K562 (cell line): ENCODE data around the gene CBX2. TPM values are rescaled to one million over a fixed set of nuclear protein-coding genes. Genes with fewer than 3 reads are reported as not detected.

Source experiments
- ATAC-seq: fragments of 200-7000 bp; cut with Tn5 transposase; 3 replicates; pipeline ENCODE4 v1.9.1; 2020; ENCODE audit warnings: moderate library complexity
- BruUV-seq: library from RNA; stranded (reverse); fragments of 400-500 nt; replicated peaks from 2 replicates; lab custom pipeline; 2021; lab: Mats Ljungman, UMichigan
- CTCF ChIA-PET: fragments of 300-600 bp; formaldehyde crosslinking; extraction: SDS; loops from one replicate; lab custom pipeline; 2021; ENCODE audit warnings: low intra/inter-chr PET ratio; lab: Yijun Ruan, JAX
- POLR2A ChIA-PET: fragments of 300-600, 350-650 bp; sonication (Branson Sonifier 250); formaldehyde crosslinking; extraction: SDS; loops from one replicate; lab custom pipeline; 2021; ENCODE audit warnings: antibody characterized with exemption, inconsistent platforms; lab: Yijun Ruan, JAX
- DNase-seq, 4 experiments: peaks; one replicate each; pipeline versions ENCODE4 v3.0.0 to v3.0.0-alpha.2; 2011 to 2018; ENCODE audit warnings: low spot score in 3 of 4, mixed read lengths in 3 of 4; ENCODE audit errors: extremely low read depth in 1 of 4
- FAIRE-seq: peaks from 2 replicates; lab custom pipeline; 2011; peaks lifted over from hg19 to GRCh38; lab: Jason Lieb, UNC
- H2AFZ ChIP-seq: 2 replicates; pipeline ENCODE4 v1.6.0; 2011; ENCODE audit warnings: low read depth, low read length, control low read depth, inconsistent platforms
- H3K27ac ChIP-seq: fragments of 200-600 bp; 3 replicates; pipeline ENCODE4 v1.8.0; 2011; ENCODE audit warnings: low read depth, mild to moderate bottlenecking, control low read depth, inconsistent platforms, low read length, moderate library complexity, mixed read lengths; ENCODE audit errors: extremely low read depth
- H3K27me3 ChIP-seq, 2 experiments: fragments of 300-600 bp in 1 of 2; 2 replicates in 1 of 2; 3 replicates in 1 of 2; pipeline versions ENCODE4 v1.6.0 to v1.8.0; 2011; ENCODE audit warnings: inconsistent platforms in 2 of 2, low read length in 2 of 2, mild to moderate bottlenecking in 1 of 2, mixed read lengths in 1 of 2, moderate library complexity in 1 of 2; ENCODE audit not compliant: control insufficient read depth in 2 of 2, insufficient read depth in 2 of 2
- H3K36me3 ChIP-seq: fragments of 300-600 bp; 3 replicates; pipeline ENCODE4 v1.8.0; 2011; ENCODE audit warnings: mild to moderate bottlenecking, low read length, inconsistent platforms; ENCODE audit not compliant: control insufficient read depth, insufficient read depth
- H3K4me1 ChIP-seq, 2 experiments: fragments of 200-600 bp in 1 of 2; replicated peaks in 1 of 2; 2 replicates in 1 of 2; 3 replicates in 1 of 2; pipeline versions ENCODE4 v1.5.1 to v1.8.0; 2011; ENCODE audit warnings: inconsistent platforms in 2 of 2, low read length in 2 of 2, mild to moderate bottlenecking in 1 of 2, mixed read lengths in 1 of 2, moderate library complexity in 1 of 2; ENCODE audit not compliant: control insufficient read depth in 2 of 2, insufficient read depth in 2 of 2
- H3K4me2 ChIP-seq: 2 replicates; pipeline ENCODE4 v1.6.1; 2011; ENCODE audit warnings: low read length, control low read depth, inconsistent platforms, mixed read lengths; ENCODE audit not compliant: insufficient read depth
- H3K4me3 ChIP-seq: fragments of 200-600 bp; sonication (generic), shearing (Covaris generic); 2 replicates; pipeline ENCODE4 v1.5.1; 2016; ENCODE audit warnings: control low read depth, inconsistent platforms
- H3K79me2 ChIP-seq: fragments of 200-600 bp; 3 replicates; pipeline ENCODE4 v1.8.0; 2011; ENCODE audit warnings: low read length, inconsistent platforms; ENCODE audit not compliant: control insufficient read depth, insufficient read depth
- H3K9ac ChIP-seq, 2 experiments: 2 replicates each; pipeline versions ENCODE4 v1.6.0 to v1.6.1; 2011; ENCODE audit warnings: low read depth in 2 of 2, low read length in 2 of 2, control low read depth in 1 of 2, inconsistent platforms in 1 of 2, mild to moderate bottlenecking in 1 of 2, mixed read lengths in 1 of 2; ENCODE audit not compliant: insufficient read depth in 1 of 2
- H3K9me1 ChIP-seq: one replicate; pipeline ENCODE4 v1.6.0; 2011; ENCODE audit warnings: inconsistent platforms, mild to moderate bottlenecking, low read length, moderate library complexity; ENCODE audit not compliant: control insufficient read depth, insufficient read depth
- H3K9me3 ChIP-seq: replicated peaks from 2 replicates; pipeline ENCODE4 v1.5.1; 2011; ENCODE audit warnings: low read depth, low read length, inconsistent platforms; ENCODE audit not compliant: control insufficient read depth, insufficient read depth
- H4K20me1 ChIP-seq: replicated peaks from 2 replicates; pipeline ENCODE4 v1.6.1; 2011; ENCODE audit warnings: low read length, inconsistent platforms, mixed read lengths; ENCODE audit not compliant: control insufficient read depth, insufficient read depth
- BHLHE40 ChIP-seq: IDR thresholded peaks from 2 replicates; pipeline ENCODE4 v1.6.1; 2011; ENCODE audit warnings: low read length, improper control_type of control experiment
- EP400 ChIP-seq: fragments of 450-650 bp; IDR thresholded peaks from 2 replicates; pipeline ENCODE4 v1.6.1; 2017; ENCODE audit warnings: antibody characterized with exemption, mild to moderate bottlenecking, moderate library complexity
- FOXK2 ChIP-seq, 2 experiments: fragments of 450-650 bp; IDR thresholded peaks in 1 of 2; conservative IDR thresholded peaks in 1 of 2; 2 replicates each; pipeline ENCODE4 v1.6.1; 2016; ENCODE audit warnings: low read depth in 2 of 2, mild to moderate bottlenecking in 1 of 2
- MTF1 ChIP-seq: fragments of 250-450 bp; sonication (Bioruptor Pico); IDR thresholded peaks from 2 replicates; pipeline ENCODE4 v1.9.0; 2021; ENCODE audit warnings: moderate library complexity, mild to moderate bottlenecking, inconsistent platforms, borderline replicate concordance
- TFE3 ChIP-seq: fragments of 450-650 bp; formaldehyde crosslinking; IDR thresholded peaks from 2 replicates; pipeline ENCODE4 v1.4.0; 2020; ENCODE audit warnings: mild to moderate bottlenecking, mixed read lengths
- ZBTB40 ChIP-seq, 2 experiments: fragments of 450-650 bp in 1 of 2; sonication (generic) in 1 of 2; formaldehyde crosslinking in 1 of 2; IDR thresholded peaks; 2 replicates each; pipeline versions ENCODE4 v1.7.1 to v1.9.0; 2016 to 2022; ENCODE audit warnings: inconsistent platforms in 1 of 2, mild to moderate bottlenecking in 1 of 2, missing genetic modification reagents in 1 of 2
- ZFP91 ChIP-seq: sonication (generic); formaldehyde crosslinking; IDR thresholded peaks from 2 replicates; pipeline ENCODE4 v1.8.0; 2022; ENCODE audit warnings: mild to moderate bottlenecking, missing genetic modification reagents
- WGBS: fragments of 100-300 bp; shearing (Covaris generic); methylation state at CpG from one replicate; pipeline ENCODE4 v1.1.6; 2016; ENCODE audit warnings: low coverage, mixed read lengths; ENCODE audit not compliant: insufficient coverage; ENCODE audit errors: missing lambda C conversion rate; 5-methylcytosine and 5-hydroxymethylcytosine counted together
- in situ Hi-C: fragments of 300-500 bp; cut with MboI; formaldehyde crosslinking; loops from 4 replicates; pipeline ENCODE4 v1.15.0; 2018; ENCODE audit warnings: inconsistent platforms, mixed read lengths
- intact Hi-C: fragments of 100-400 bp; cut with micrococcal nuclease; formaldehyde crosslinking; loops from 2 replicates; pipeline ENCODE4 v1.14.2; 2022
- polyA plus RNA-seq, 8 experiments: library from polyadenylated mRNA; depleted of rRNA in 4 of 8; stranded (reverse) in 5 of 8; unstranded in 3 of 8; fragments of >200 nt; fragmentation: Nextera tagmentation in 2 of 8; fragmentation: Illumina TruSeq in 1 of 8; extraction: Ambion mirVana in 2 of 8; extraction: Trizol in 1 of 8; gene quantifications; 2 replicates each; pipeline versions ENCODE4 v1.2.1 to v1.2.3, GENCODE V29; 2011 to 2014; ENCODE audit warnings: inconsistent platforms in 1 of 8, missing spikeins in 1 of 8
- total RNA-seq, 7 experiments: library from RNA; depleted of rRNA in 6 of 7; stranded (reverse); fragments of >200 nt in 6 of 7; fragmentation: Illumina TruSeq in 2 of 7; extraction: Trizol in 2 of 7; gene quantifications; 2 replicates each; pipeline versions ENCODE4 v1.2.1 to v1.2.3, GENCODE V29; 2011 to 2021; ENCODE audit warnings: low replicate concordance in 1 of 7

CBX2 gene
- total and polyA plus RNA-seq, 9 of the 15 experiments (the other 6 are each of a cell fraction or from before 2014, with no cell fraction given), result 0.66 to 26.9 (median 13.9) TPM

DNA sequence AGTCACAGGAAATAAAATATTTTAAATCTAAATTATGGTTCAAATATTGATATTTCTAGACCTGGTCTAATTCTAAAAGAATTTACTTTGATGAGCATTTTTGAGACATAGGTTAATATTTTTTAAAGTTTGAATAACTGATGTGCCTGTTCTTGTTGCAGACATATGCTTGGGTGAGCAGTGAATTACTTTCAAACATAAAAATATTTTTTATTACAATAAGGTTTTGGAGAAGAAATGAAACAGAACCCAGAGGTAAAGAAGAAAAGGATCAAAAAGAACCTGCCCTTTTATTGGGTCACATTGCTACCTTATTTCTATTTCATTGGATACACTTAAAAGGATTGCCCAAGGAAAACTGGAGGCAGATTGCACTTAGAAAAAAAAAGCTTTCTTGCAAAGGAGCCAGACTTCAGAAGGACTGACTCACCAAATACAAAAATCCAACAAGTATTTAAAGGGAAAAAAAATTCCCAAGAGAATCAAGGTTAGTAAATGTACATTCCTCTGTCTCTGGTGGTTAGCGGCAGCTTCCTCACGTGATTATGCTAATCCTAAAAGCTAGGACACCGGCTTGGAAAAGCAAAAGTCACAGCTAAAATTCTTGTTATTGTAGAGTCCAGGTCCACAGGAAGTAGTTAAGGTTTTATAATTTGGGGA is 28.7 kb upstream of the CBX2 start:
- Histone ChIP-seq H3K9ac (peak overlapping the region in 1 of 2 experiments; percentile 30; a peak in 2 of 4 replicates), H3K27ac (peak overlapping the region; percentile 26; the same call in 1 of the 3 replicates), H3K79me2 (no peaks in the 10 kb centered on the region), H3K36me3 (no peaks in the 10 kb centered on the region), H3K4me2 (peak overlapping the region; percentile 59; the same call in 1 of the 2 replicates), H3K4me3 (no peak overlapping the region), H3K9me1 (no peaks in the 10 kb centered on the region), H3K9me3 (no peaks in the 10 kb centered on the region), H3K4me1 (peaks cover 18 to 20% of the 10 kb centered on the region in 2 experiments), H2AFZ (peak overlapping the region; percentile 68), H4K20me1 (no peaks in the 10 kb centered on the region), H3K27me3 (no peaks in the 10 kb centered on the region)
- ChIA-PET CTCF (interaction anchor here (0.6 kb wide), 1 partner anchor 78 kb away, joined by 3 read pairs; no protein-coding TSS in a partner anchor), POLR2A (interaction anchor here (0.6 to 1.2 kb wide), 5 partner anchors 11 to 243 kb away, joined by 3 to 5 read pairs (median 3); no protein-coding TSS in a partner anchor)
- ATAC-seq (no peak), FAIRE-seq (peak; percentile 65), DNase-seq (no peak)
- 4% methylated on average over 3 of the region's 3 CpGs for WGBS
- intact Hi-C loops (loop anchor here (5.0 to 10.0 kb wide), 2 partner anchors 38 to 86 kb away; partner anchors contain the start of gene CBX4), in situ Hi-C loops (loop anchor here (5.0 to 10.0 kb wide), 2 partner anchors 43 to 166 kb away; no protein-coding TSS in a partner anchor)
- no TSS peak for BruUV-seq
- TF ChIP-seq ZFP91 (CRISPR knock-in tag) (no peak), ZBTB40 (IDR thresholded peaks at IDR 0.05) (peak; percentile 12; the same call in 1 of the 2 replicates), ZBTB40 (CRISPR knock-in tag; IDR thresholded peaks at IDR 0.05) (no peak), EP400 (0 out of 2 replicates have a peak, but pooled peaks have one; percentile 5), TFE3 (CRISPR knock-in tag) (peak; percentile 14; the same call in 1 of the 2 replicates), MTF1 (no peak), FOXK2 (conservative IDR thresholded peaks at IDR 0.05 in 1 of 2, IDR thresholded peaks at IDR 0.05 in 1 of 2; ENCODE audit: low read depth in 2 of 2) (no peak), BHLHE40 (peak; percentile 82)
